Spleen (tissue), 11 donors: ENCODE data around the gene SEMA4F. TPM values are rescaled to one million over a fixed set of nuclear protein-coding genes. Genes with fewer than 3 reads are reported as not detected.

Experiments
- DNase-seq: peaks from one replicate; pipeline ENCODE4 v3.0.0-alpha.2; 2020
- H3K27ac ChIP-seq, 8 donors: fragments of 200-600 bp; sonication (generic) in 7 of 8; 1 replicate in 4 of 8; 2 replicates in 4 of 8; pipeline versions ENCODE4 v1.5.0 to v1.8.0; 2016 to 2021; ENCODE audit warnings: inconsistent platforms in 4 of 8, mild to moderate bottlenecking in 4 of 8, moderate library complexity in 1 of 8
- H3K27me3 ChIP-seq, 7 donors: fragments of 200-600 bp; sonication (generic) in 6 of 7; replicated peaks in 1 of 7; 1 replicate in 4 of 7; 2 replicates in 3 of 7; pipeline versions ENCODE4 v1.5.0 to v1.8.0; 2016 to 2021; ENCODE audit warnings: inconsistent platforms in 3 of 7, mild to moderate bottlenecking in 1 of 7
- H3K36me3 ChIP-seq, 6 donors: fragments of 200-600 bp; sonication (generic) in 5 of 6; 1 replicate in 4 of 6; 2 replicates in 2 of 6; pipeline versions ENCODE4 v1.5.0 to v1.8.0; 2016 to 2021; ENCODE audit warnings: inconsistent platforms in 2 of 6
- H3K4me1 ChIP-seq, 6 donors: fragments of 200-600 bp; sonication (generic) in 5 of 6; 1 replicate in 3 of 6; 2 replicates in 3 of 6; pipeline versions ENCODE4 v1.5.0 to v1.8.0; 2016 to 2021; ENCODE audit warnings: inconsistent platforms in 3 of 6
- H3K4me3 ChIP-seq, 8 donors: fragments of 200-600 bp; sonication (generic) in 7 of 8; 1 replicate in 4 of 8; 2 replicates in 4 of 8; pipeline versions ENCODE4 v1.5.0 to v1.8.0; 2016 to 2021; ENCODE audit warnings: inconsistent platforms in 4 of 8, mild to moderate bottlenecking in 4 of 8, moderate library complexity in 2 of 8
- H3K9me3 ChIP-seq, 8 donors: fragments of 200-600 bp; sonication (generic) in 7 of 8; 1 replicate in 4 of 8; 2 replicates in 4 of 8; pipeline versions ENCODE4 v1.5.0 to v1.8.0; 2016 to 2021; ENCODE audit warnings: inconsistent platforms in 4 of 8
- POLR2A ChIP-seq, 3 donors: fragments of 450-650 bp; IDR thresholded peaks; one replicate each; pipeline ENCODE4 v1.5.1; 2017; ENCODE audit warnings: antibody characterized with exemption in 3 of 3, mild to moderate bottlenecking in 1 of 3
- POLR2AphosphoS5 ChIP-seq, 3 donors: sonication (generic); formaldehyde crosslinking; IDR thresholded peaks; one replicate each; pipeline ENCODE4 v1.5.1; 2017; ENCODE audit warnings: antibody characterized with exemption in 3 of 3
- WGBS, 5 donors: extraction: QIAGEN DNeasy Blood & Tissue Kit in 3 of 5; methylation state at CpG; one replicate each; pipeline versions ENCODE4 v1.1.5 to v1.1.7; 2013 to 2018; 5-methylcytosine and 5-hydroxymethylcytosine counted together
- intact Hi-C: fragments of 100-400 bp; cut with DNase I; formaldehyde crosslinking; loops from one replicate; pipeline ENCODE4 v1.15.0; 2023; ENCODE audit warnings: low total_unique reads
- polyA plus RNA-seq, 3 donors: library from polyadenylated mRNA; stranded (reverse); fragments of 200-250 nt; gene quantifications; one replicate each; pipeline ENCODE4 v1.2.1, GENCODE V29; 2013
- total RNA-seq, 7 donors: library from RNA; depleted of rRNA in 3 of 7; stranded (reverse); fragments of >200 nt in 3 of 7; fragmentation: NEBNext Ultra II Directional in 4 of 7; extraction: Animal tissue kit (Norgen Biotek cat#: 25700) in 4 of 7; gene quantifications; one replicate each; pipeline versions ENCODE4 v1.1.0 to v1.2.1, GENCODE V29; 2016 to 2021
- TF ChIP-seq, protein P1 (sequence below), 11 experiments: fragments of 200-600 bp in 7 of 11; fragments of 450-650 bp in 4 of 11; sonication (generic) in 4 of 11; IDR thresholded peaks in 8 of 11; conservative IDR thresholded peaks in 3 of 11; 1 replicate in 7 of 11; 2 replicates in 4 of 11; pipeline versions ENCODE4 v1.4.0 to v1.8.0; 2016 to 2021; ENCODE audit warnings: antibody characterized with exemption in 11 of 11, inconsistent platforms in 4 of 11, mild to moderate bottlenecking in 1 of 11
- donor health status: healthy with polysubstance abuse.
- donor health status: DM: no; HTN: no; CAD: no; lungs with moderate emphysema.
- donor health status: DM: no; HTN: no; CAD: no.
- donor health status: Bipolar disorder and iron deficiency.
- donor health status: healthy.
- donor health status: DM: no; HTN: no; CAD: no.
- donor health status: DM: yes; HTN: yes; CAD: no.

Gene SEMA4F
- total and polyA plus RNA-seq, 10 donors = 1.5 to 11.0 (median 6.9) TPM

GRCh38 chr2:74725287-74725686 is 71.2 kb downstream of the SEMA4F start:
- intact Hi-C loops = no loop called here
- peaks cover 0 to 12% (median 0%) of the 10 kb centered on the region in 7 donors for H3K27me3 ChIP-seq
- H3K4me1 ChIP-seq = no peaks in the 10 kb centered on the region
- H3K36me3 ChIP-seq = no peaks in the 10 kb centered on the region
- peaks cover 0 to 17% (median 10%) of the 10 kb centered on the region in 8 donors for H3K9me3 ChIP-seq
- WGBS, 5 donors = 6 to 95% (median 90%) methylated on average over 1 of the region's 1 CpG
- no peak overlapping the region for H3K4me3 ChIP-seq
- H3K27ac ChIP-seq = no peak overlapping the region
- no peak for TF ChIP-seq POLR2AphosphoS5 (IDR thresholded peaks at IDR 0.05)
- TF ChIP-seq, protein P1, sequence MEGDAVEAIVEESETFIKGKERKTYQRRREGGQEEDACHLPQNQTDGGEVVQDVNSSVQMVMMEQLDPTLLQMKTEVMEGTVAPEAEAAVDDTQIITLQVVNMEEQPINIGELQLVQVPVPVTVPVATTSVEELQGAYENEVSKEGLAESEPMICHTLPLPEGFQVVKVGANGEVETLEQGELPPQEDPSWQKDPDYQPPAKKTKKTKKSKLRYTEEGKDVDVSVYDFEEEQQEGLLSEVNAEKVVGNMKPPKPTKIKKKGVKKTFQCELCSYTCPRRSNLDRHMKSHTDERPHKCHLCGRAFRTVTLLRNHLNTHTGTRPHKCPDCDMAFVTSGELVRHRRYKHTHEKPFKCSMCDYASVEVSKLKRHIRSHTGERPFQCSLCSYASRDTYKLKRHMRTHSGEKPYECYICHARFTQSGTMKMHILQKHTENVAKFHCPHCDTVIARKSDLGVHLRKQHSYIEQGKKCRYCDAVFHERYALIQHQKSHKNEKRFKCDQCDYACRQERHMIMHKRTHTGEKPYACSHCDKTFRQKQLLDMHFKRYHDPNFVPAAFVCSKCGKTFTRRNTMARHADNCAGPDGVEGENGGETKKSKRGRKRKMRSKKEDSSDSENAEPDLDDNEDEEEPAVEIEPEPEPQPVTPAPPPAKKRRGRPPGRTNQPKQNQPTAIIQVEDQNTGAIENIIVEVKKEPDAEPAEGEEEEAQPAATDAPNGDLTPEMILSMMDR (IDR thresholded peaks at IDR 0.05 in 8 of 11, conservative IDR thresholded peaks at IDR 0.05 in 3 of 11) = no peak
- TF ChIP-seq POLR2A (IDR thresholded peaks at IDR 0.05) = no peak
- no peak for DNase-seq

GRCh38 chr2:74728842-74729241 is 74.8 kb downstream of the SEMA4F start:
- Histone ChIP-seq H3K27me3 (peaks cover 0 to 9% (median 0%) of the 10 kb centered on the region in 7 donors), H3K4me3 (no peak overlapping the region), H3K36me3 (no peaks in the 10 kb centered on the region), H3K4me1 (no peaks in the 10 kb centered on the region), H3K9me3 (peaks cover 0 to 20% (median 14%) of the 10 kb centered on the region in 8 donors), H3K27ac (no peak overlapping the region)
- intact Hi-C loops = no loop called here
- 68 to 84% (median 77%) methylated on average over 2 of the region's 2 CpGs for whole genome bisulfite sequencing, 5 donors
- no peak for DNase-seq
- TF ChIP-seq POLR2AphosphoS5 (IDR thresholded peaks at IDR 0.05) = no peak
- no peak for TF ChIP-seq POLR2A (IDR thresholded peaks at IDR 0.05)
- TF ChIP-seq, protein P1 (IDR thresholded peaks at IDR 0.05 in 8 of 11, conservative IDR thresholded peaks at IDR 0.05 in 3 of 11) = no peak

GRCh38 chr2:74730530-74730929 is 76.5 kb downstream of the SEMA4F start:
- Histone ChIP-seq H3K36me3 (no peaks in the 10 kb centered on the region), H3K9me3 (peaks cover 0 to 20% (median 14%) of the 10 kb centered on the region in 8 donors), H3K27ac (no peak overlapping the region), H3K27me3 (peaks cover 0 to 4% (median 0%) of the 10 kb centered on the region in 7 donors), H3K4me3 (no peak overlapping the region), H3K4me1 (no peaks in the 10 kb centered on the region)
- 84 to 98% (median 90%) methylated on average over 2 of the region's 2 CpGs for WGBS, 5 donors
- no peak for DNase-seq
- intact Hi-C loops = no loop called here
- TF ChIP-seq POLR2A (IDR thresholded peaks at IDR 0.05) (no peak), POLR2AphosphoS5 (IDR thresholded peaks at IDR 0.05) (no peak)
- TF ChIP-seq, protein P1 (IDR thresholded peaks at IDR 0.05 in 8 of 11, conservative IDR thresholded peaks at IDR 0.05 in 3 of 11) = no peak

Other genes with a start within 250 kb of the SEMA4F start
- 1 to 10 TPM; 1.7 to 4.0 (median 2.8) TPM for gene C2orf81, start 232.6 kb upstream of the SEMA4F start, total RNA-seq
- 1 to 10 TPM; 3.2 to 5.7 (median 5.1) TPM for gene C2orf81, start 232.6 kb upstream of the SEMA4F start, polyA plus RNA-seq
- 10 to 100 TPM; 15.1 to 24.3 (median 17.9) TPM for gene WDR54, start 232.5 kb upstream of the SEMA4F start, total RNA-seq
- 10 to 100 TPM; 23.7 to 26.0 (median 24.4) TPM for gene WDR54, start 232.5 kb upstream of the SEMA4F start, polyA plus RNA-seq
- gene RTKN, start 212.3 kb upstream of the SEMA4F start, total RNA-seq = 10 to 100 TPM in 3 of 7 donors, 1 to 10 TPM in 4; 5.0 to 11.1 (median 9.8) TPM
- gene RTKN, start 212.3 kb upstream of the SEMA4F start, polyA plus RNA-seq = 1 to 10 TPM; 3.2 to 6.9 (median 3.4) TPM
- 10 to 100 TPM in 6 of 7 donors, 1 to 10 TPM in 1; 9.0 to 42.9 (median 28.6) TPM for gene INO80B, start 199.2 kb upstream of the SEMA4F start, total RNA-seq
- gene INO80B, start 199.2 kb upstream of the SEMA4F start, polyA plus RNA-seq = 10 to 100 TPM; 36.7 to 50.3 (median 43.7) TPM
- 10 to 100 TPM; 39.5 to 80.7 (median 58.5) TPM for gene WBP1, start 195.8 kb upstream of the SEMA4F start, total RNA-seq
- 10 to 100 TPM; 64.7 to 84.2 (median 78.8) TPM for gene WBP1, start 195.8 kb upstream of the SEMA4F start, polyA plus RNA-seq
- 10 to 100 TPM; 49.2 to 61.6 (median 56.7) TPM for gene MOGS, start 188.9 kb upstream of the SEMA4F start, total RNA-seq
- gene MOGS, start 188.9 kb upstream of the SEMA4F start, polyA plus RNA-seq = 10 to 100 TPM; 24.6 to 35.5 (median 31.0) TPM
- 10 to 100 TPM; 13.0 to 74.3 (median 61.7) TPM for gene MRPL53, start 181.6 kb upstream of the SEMA4F start, total RNA-seq
- 10 to 100 TPM; 69.4 to 86.7 (median 78.6) TPM for gene MRPL53, start 181.6 kb upstream of the SEMA4F start, polyA plus RNA-seq
- gene CCDC142, start 171.2 kb upstream of the SEMA4F start, total RNA-seq = 10 to 100 TPM; 22.2 to 59.4 (median 31.6) TPM
- 1 to 10 TPM; 2.8 to 9.3 (median 3.4) TPM for gene CCDC142, start 171.2 kb upstream of the SEMA4F start, polyA plus RNA-seq
- gene TTC31, start 171.2 kb upstream of the SEMA4F start, total RNA-seq = 10 to 100 TPM; 34.3 to 51.3 (median 38.3) TPM
- 10 to 100 TPM; 15.7 to 26.7 (median 21.6) TPM for gene TTC31, start 171.2 kb upstream of the SEMA4F start, polyA plus RNA-seq
- 1 to 10 TPM in 3 of 7 donors, under 1 TPM in 4; 0.52 to 2.7 (median 0.89) TPM for gene LBX2, start 154.6 kb upstream of the SEMA4F start, total RNA-seq
- gene LBX2, start 154.6 kb upstream of the SEMA4F start, polyA plus RNA-seq = 1 to 10 TPM in 1 of 3 donors, under 1 TPM in 2; 0.50 to 1.8 (median 0.93) TPM
- gene PCGF1, start 146.6 kb upstream of the SEMA4F start, total RNA-seq = 10 to 100 TPM; 12.7 to 20.4 (median 14.7) TPM
- 10 to 100 TPM in 2 of 3 donors, 1 to 10 TPM in 1; 9.6 to 11.8 (median 11.6) TPM for gene PCGF1, start 146.6 kb upstream of the SEMA4F start, polyA plus RNA-seq
- gene TLX2, start 139.8 kb upstream of the SEMA4F start, total RNA-seq = not detected
- gene TLX2, start 139.8 kb upstream of the SEMA4F start, polyA plus RNA-seq = under 1 TPM in 2 of 3 donors, not detected in 1; 0.04 to 0.05 TPM
- gene DQX1, start 128.0 kb upstream of the SEMA4F start, total RNA-seq = under 1 TPM in 5 of 7 donors, not detected in 2; 0.24 to 0.52 (median 0.43) TPM
- gene DQX1, start 128.0 kb upstream of the SEMA4F start, polyA plus RNA-seq = under 1 TPM; 0.09 to 0.22 (median 0.11) TPM
- 100 to 1,000 TPM; 107 to 182 (median 125) TPM for gene AUP1, start 124.5 kb upstream of the SEMA4F start, total RNA-seq
- gene AUP1, start 124.5 kb upstream of the SEMA4F start, polyA plus RNA-seq = 100 to 1,000 TPM; 140 to 226 (median 223) TPM
- 10 to 100 TPM; 34.2 to 58.7 (median 38.7) TPM for gene HTRA2, start 124.3 kb upstream of the SEMA4F start, total RNA-seq
- gene HTRA2, start 124.3 kb upstream of the SEMA4F start, polyA plus RNA-seq = 10 to 100 TPM; 46.0 to 48.7 (median 48.0) TPM
- gene LOXL3, start 100.3 kb upstream of the SEMA4F start, total RNA-seq = 10 to 100 TPM; 11.6 to 27.4 (median 18.0) TPM
- 1 to 10 TPM; 1.8 to 4.6 (median 3.6) TPM for gene LOXL3, start 100.3 kb upstream of the SEMA4F start, polyA plus RNA-seq
- 10 to 100 TPM; 36.2 to 59.1 (median 39.7) TPM for gene DOK1, start 99.5 kb upstream of the SEMA4F start, total RNA-seq
- 10 to 100 TPM; 19.9 to 41.7 (median 21.0) TPM for gene DOK1, start 99.5 kb upstream of the SEMA4F start, polyA plus RNA-seq
- gene M1AP, start 5.9 kb upstream of the SEMA4F start, total RNA-seq = 1 to 10 TPM in 4 of 7 donors, under 1 TPM in 3; 0.43 to 2.0 (median 1.1) TPM
- gene M1AP, start 5.9 kb upstream of the SEMA4F start, polyA plus RNA-seq = under 1 TPM; 0.26 to 0.61 (median 0.47) TPM
- 10 to 100 TPM; 15.3 to 67.8 (median 17.3) TPM for gene HK2, start 179.9 kb downstream of the SEMA4F start, total RNA-seq
- 1 to 10 TPM; 4.8 to 8.1 (median 4.9) TPM for gene HK2, start 179.9 kb downstream of the SEMA4F start, polyA plus RNA-seq